ENCODE measurements around the gene MYMX.
"Not testable (repeated sequence)": the region's sequence is repeated elsewhere in the genome, so short reads cannot be mapped to it uniquely, and the experiment has no call there.

Gene MYMX

GRCh38 chr6:44188819-44189218 lies 27.9 kb upstream of the MYMX start:
- no peak overlapping the region for H3K4me3 ChIP-seq (replicated peaks; ENCODE audit: low read depth, low read length)
- no peak for TF ChIP-seq CTCF (IDR thresholded peaks at IDR 0.05; ENCODE audit: low read depth, low read length, missing control alignments)
- DNase-seq (ENCODE audit: extremely low read depth, low read depth): no peak

- no peak for TF ChIP-seq CTCF (IDR thresholded peaks at IDR 0.05; ENCODE audit: low read depth, low read length, missing control alignments)
- no peak overlapping the region for H3K4me3 ChIP-seq (replicated peaks; ENCODE audit: low read depth, low read length)
- no peak for DNase-seq (ENCODE audit: extremely low read depth, low read depth)
Measured at GRCh38 chr6:44189257-44189656, 27.5 kb upstream of the MYMX start.

GRCh38 chr6:44190715-44191114 lies 26.0 kb upstream of the MYMX start:
- no peak for DNase-seq (ENCODE audit: extremely low read depth, low read depth)
- TF ChIP-seq CTCF (IDR thresholded peaks at IDR 0.05; ENCODE audit: low read depth, low read length, missing control alignments): no peak
- no peak overlapping the region for H3K4me3 ChIP-seq (replicated peaks; ENCODE audit: low read depth, low read length)

GRCh38 chr6:44192428-44193041 lies 24.2 kb upstream of the MYMX start:
- TF ChIP-seq CTCF (IDR thresholded peaks at IDR 0.05; ENCODE audit: low read depth, low read length, missing control alignments): no peak
- H3K4me3 ChIP-seq (replicated peaks; ENCODE audit: low read depth, low read length): no peak overlapping the region
- no peak for DNase-seq (ENCODE audit: extremely low read depth, low read depth)

- TF ChIP-seq CTCF (IDR thresholded peaks at IDR 0.05; ENCODE audit: low read depth, low read length, missing control alignments): no peak
- no peak for DNase-seq (ENCODE audit: extremely low read depth, low read depth)
- H3K4me3 ChIP-seq (replicated peaks; ENCODE audit: low read depth, low read length): no peak overlapping the region
Measured at GRCh38 chr6:44193307-44193910, 23.3 kb upstream of the MYMX start.

- TF ChIP-seq CTCF (IDR thresholded peaks at IDR 0.05; ENCODE audit: low read depth, low read length, missing control alignments): no peak
- DNase-seq (ENCODE audit: extremely low read depth, low read depth): no peak
- H3K4me3 ChIP-seq (replicated peaks; ENCODE audit: low read depth, low read length): no peak overlapping the region
Measured at GRCh38 chr6:44194326-44194725, 22.4 kb upstream of the MYMX start.

GRCh38 chr6:44196351-44196750 lies 20.4 kb upstream of the MYMX start:
- not testable (repeated sequence) for H3K4me3 ChIP-seq (replicated peaks; ENCODE audit: low read depth, low read length); DNase-seq (ENCODE audit: extremely low read depth, low read depth)
